K562 (cell line): ENCODE data around the gene NAT10. TPM values are rescaled to one million over a fixed set of nuclear protein-coding genes. Genes with fewer than 3 reads are reported as not detected.
A peak's percentile ranks its signal among the peaks of the same experiment; 100 is the strongest.

ENCODE experiments used
- ADNP ChIP-seq: fragments of 200-800 bp; sonication (Bioruptor generic); IDR thresholded peaks from 2 replicates; pipeline ENCODE4 v1.6.1; 2016; ENCODE audit warnings: missing genetic modification characterization, missing compliant biosample characterization
- BCL6 ChIP-seq: fragments of 250-450 bp; sonication (Bioruptor Pico); IDR thresholded peaks from 2 replicates; pipeline ENCODE4 v1.4.0; 2020
- COPS2 ChIP-seq: fragments of 450-650 bp; conservative IDR thresholded peaks from 2 replicates; pipeline ENCODE4 v1.6.1; 2016; ENCODE audit warnings: mild to moderate bottlenecking, moderate library complexity
- DDX20 ChIP-seq: fragments of 450-650 bp; IDR thresholded peaks from 2 replicates; pipeline ENCODE4 v1.6.1; 2016; ENCODE audit warnings: missing genetic modification characterization, low read depth, mild to moderate bottlenecking, missing compliant biosample characterization, moderate library complexity
- ELF1 ChIP-seq: fragments of 200-800 bp; sonication (Bioruptor generic); IDR thresholded peaks from 2 replicates; pipeline ENCODE4 v1.6.1; 2016; ENCODE audit warnings: missing genetic modification characterization, missing compliant biosample characterization
- ELF2 ChIP-seq: fragments of 250-450 bp; sonication (Bioruptor Pico); IDR thresholded peaks from 2 replicates; pipeline ENCODE4 v1.5.0; 2021; ENCODE audit warnings: mild to moderate bottlenecking
- ELF4 ChIP-seq: fragments of 450-650 bp; formaldehyde crosslinking; IDR thresholded peaks from 2 replicates; pipeline ENCODE4 v1.4.0; 2022; ENCODE audit warnings: missing genetic modification characterization
- HBP1 ChIP-seq: fragments of 450-650 bp; formaldehyde crosslinking; IDR thresholded peaks from 2 replicates; pipeline ENCODE4 v1.4.0; 2022; ENCODE audit warnings: missing genetic modification characterization
- MAFK ChIP-seq: IDR thresholded peaks from 2 replicates; pipeline ENCODE4 v1.6.1; 2011; ENCODE audit warnings: low read length, improper control_type of control experiment
- NR3C1 ChIP-seq: sonication (generic); formaldehyde crosslinking; IDR thresholded peaks from 2 replicates; pipeline ENCODE4 v1.8.1; 2022; ENCODE audit warnings: missing genetic modification reagents
- PCBP1 ChIP-seq: fragments of 200-400 bp; formaldehyde crosslinking; IDR thresholded peaks from 2 replicates; pipeline ENCODE4 v1.6.1; 2018; ENCODE audit warnings: mild to moderate bottlenecking, low read depth, low read length; ENCODE audit not compliant: poor library complexity, severe bottlenecking
- PRPF4 ChIP-seq: fragments of 200-400 bp; formaldehyde crosslinking; IDR thresholded peaks from one replicate; pipeline ENCODE4 v1.6.1; 2017; ENCODE audit warnings: low read length, low read depth, mild to moderate bottlenecking; ENCODE audit not compliant: insufficient read depth, poor library complexity, severe bottlenecking
- RNF2 ChIP-seq: sonication (generic); IDR thresholded peaks from 2 replicates; pipeline ENCODE4 v1.6.1; 2016
- TAF7 ChIP-seq: fragments of 450-650 bp; IDR thresholded peaks from 2 replicates; pipeline ENCODE4 v1.6.1; 2016; ENCODE audit warnings: missing genetic modification characterization, missing compliant biosample characterization
- ZBED1 ChIP-seq: IDR thresholded peaks from 2 replicates; pipeline ENCODE4 v1.6.1; 2014
- ZC3H11A ChIP-seq: IDR thresholded peaks from 2 replicates; pipeline ENCODE4 v1.6.1; 2012; ENCODE audit warnings: low read depth, low read length, improper control_type of control experiment
- ZFPM2 ChIP-seq: fragments of 250-450 bp; sonication (Bioruptor Pico); IDR thresholded peaks from 2 replicates; pipeline ENCODE4 v1.5.1; 2022; ENCODE audit warnings: mild to moderate bottlenecking
- ZNF140 ChIP-seq: fragments of 250-450 bp; sonication (Bioruptor Pico); IDR thresholded peaks from 2 replicates; pipeline ENCODE4 v1.8.0; 2021; ENCODE audit warnings: moderate library complexity, mild to moderate bottlenecking, inconsistent platforms
- ZNF224 ChIP-seq: sonication (generic); formaldehyde crosslinking; IDR thresholded peaks from 2 replicates; pipeline ENCODE4 v1.8.0; 2022; ENCODE audit warnings: mild to moderate bottlenecking, missing genetic modification reagents
- ZNF232 ChIP-seq: sonication (generic); formaldehyde crosslinking; IDR thresholded peaks from 2 replicates; pipeline ENCODE4 v1.8.0; 2022; ENCODE audit warnings: mild to moderate bottlenecking, missing genetic modification reagents
- ZNF444 ChIP-seq: fragments of 250-450 bp; sonication (Bioruptor Pico); IDR thresholded peaks from 2 replicates; pipeline ENCODE4 v1.4.0; 2020; ENCODE audit warnings: mild to moderate bottlenecking, moderate library complexity
- polyA plus RNA-seq, 8 experiments: library from polyadenylated mRNA; depleted of rRNA in 4 of 8; stranded (reverse) in 5 of 8; unstranded in 3 of 8; fragments of >200 nt; fragmentation: Nextera tagmentation in 2 of 8; fragmentation: Illumina TruSeq in 1 of 8; extraction: Ambion mirVana in 2 of 8; extraction: Trizol in 1 of 8; gene quantifications; 2 replicates each; pipeline versions ENCODE4 v1.2.1 to v1.2.3, GENCODE V29; 2011 to 2014; ENCODE audit warnings: inconsistent platforms in 1 of 8, missing spikeins in 1 of 8
- total RNA-seq, 7 experiments: library from RNA; depleted of rRNA in 6 of 7; stranded (reverse); fragments of >200 nt in 6 of 7; fragmentation: Illumina TruSeq in 2 of 7; extraction: Trizol in 2 of 7; gene quantifications; 2 replicates each; pipeline versions ENCODE4 v1.2.1 to v1.2.3, GENCODE V29; 2011 to 2021; ENCODE audit warnings: low replicate concordance in 1 of 7
- TF ChIP-seq, protein P1 (sequence below), 2 experiments: fragments of 450-650 bp in 1 of 2; sonication (generic) in 1 of 2; formaldehyde crosslinking; conservative IDR thresholded peaks; 2 replicates each; pipeline versions ENCODE4 v1.4.0 to v1.8.1; 2020 to 2022; ENCODE audit warnings: mild to moderate bottlenecking in 1 of 2, missing genetic modification reagents in 1 of 2
- TF ChIP-seq, protein P2 (sequence below): sonication (generic); formaldehyde crosslinking; IDR thresholded peaks from 2 replicates; pipeline ENCODE4 v1.8.0; 2022; ENCODE audit warnings: missing genetic modification reagents, mild to moderate bottlenecking, borderline replicate concordance
- TF ChIP-seq, protein P3 (sequence below): fragments of 250-450 bp; sonication (Bioruptor Pico); IDR thresholded peaks from 2 replicates; pipeline ENCODE4 v1.8.0; 2021; ENCODE audit warnings: borderline replicate concordance, mild to moderate bottlenecking, moderate library complexity; ENCODE audit not compliant: poor library complexity, severe bottlenecking
- TF ChIP-seq, protein P4 (sequence below): fragments of 450-650 bp; IDR thresholded peaks from 2 replicates; pipeline ENCODE4 v1.6.1; 2016; ENCODE audit warnings: low read depth, mild to moderate bottlenecking, moderate library complexity

Gene NAT10
- total and polyA plus RNA-seq, 9 of the 15 experiments (the other 6 are each of a cell fraction or from before 2014, with no cell fraction given): 55.4 to 125 (median 86.3) TPM

DNA sequence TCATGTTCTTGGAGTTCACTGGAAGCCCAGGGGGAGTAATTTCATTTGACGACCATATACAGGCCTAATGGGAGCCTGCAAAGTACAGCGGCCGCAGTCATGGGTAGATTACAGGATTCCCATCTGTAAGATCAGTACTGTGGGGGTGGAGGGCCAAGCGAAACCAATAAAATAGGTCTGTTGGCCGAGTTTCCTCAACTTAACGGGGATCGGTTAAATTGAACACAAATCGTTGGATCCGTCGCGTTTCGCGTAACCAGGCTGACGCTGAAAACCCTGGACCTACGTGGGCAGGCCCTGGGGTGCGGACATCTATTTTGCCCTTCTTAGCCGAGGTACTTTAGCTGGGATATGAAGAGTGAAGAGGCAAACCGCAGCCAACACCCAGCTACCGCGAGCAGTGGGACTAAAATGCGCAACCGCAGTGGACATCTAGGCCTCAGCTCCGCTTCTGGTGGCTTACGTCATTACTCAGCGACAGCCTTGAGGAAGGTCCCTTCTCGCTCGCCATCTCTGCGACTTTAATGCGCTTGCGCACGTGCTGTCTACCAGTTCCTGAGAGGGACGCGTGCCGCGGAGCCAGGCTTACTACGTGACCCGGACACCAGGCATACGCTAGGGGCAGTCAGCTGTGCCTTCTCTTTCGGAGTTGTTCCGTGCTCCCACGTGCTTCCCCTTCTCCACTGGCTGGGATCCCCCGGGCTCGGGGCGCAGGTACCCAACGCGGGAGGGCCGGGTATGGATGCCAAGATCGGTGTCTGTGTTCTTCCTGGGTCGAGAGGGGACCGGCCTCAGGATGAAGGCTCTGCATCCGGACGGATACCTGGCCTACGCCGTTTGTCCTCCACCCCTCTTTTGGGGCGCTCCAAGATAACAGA is at the start of gene NAT10 (continued):
- TF ChIP-seq HBP1 (CRISPR knock-in tag) (peak; percentile 73), ZFPM2 (peak; percentile 91; the same call in 1 of the 2 replicates), ZC3H11A (no peak), TAF7 (tag) (peak; percentile 84), DDX20 (tag) (no peak), COPS2 (no peak), ELF1 (tag) (peak; percentile 69), BCL6 (CRISPR knock-in tag) (no peak), ZNF444 (no peak; the same call in 1 of the 2 replicates), ELF2 (CRISPR knock-in tag) (peak; percentile 29; the same call in 1 of the 2 replicates), NR3C1 (CRISPR knock-in tag) (no peak), ZNF224 (CRISPR knock-in tag) (no peak), PCBP1 (no peak), ZBED1 (peak; percentile 89), ZNF232 (CRISPR knock-in tag) (peak; percentile 44; the same call in 1 of the 2 replicates), RNF2 (peak; percentile 74; the same call in 1 of the 2 replicates), ELF4 (CRISPR knock-in tag) (peak; percentile 68), ZNF140 (CRISPR knock-in tag) (no peak), PRPF4 (no peak), MAFK (no peak; the same call in 1 of the 2 replicates), ADNP (tag) (no peak)
- TF ChIP-seq, protein P1, sequence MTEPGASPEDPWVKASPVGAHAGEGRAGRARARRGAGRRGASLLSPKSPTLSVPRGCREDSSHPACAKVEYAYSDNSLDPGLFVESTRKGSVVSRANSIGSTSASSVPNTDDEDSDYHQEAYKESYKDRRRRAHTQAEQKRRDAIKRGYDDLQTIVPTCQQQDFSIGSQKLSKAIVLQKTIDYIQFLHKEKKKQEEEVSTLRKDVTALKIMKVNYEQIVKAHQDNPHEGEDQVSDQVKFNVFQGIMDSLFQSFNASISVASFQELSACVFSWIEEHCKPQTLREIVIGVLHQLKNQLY (CRISPR knock-in tag; conservative IDR thresholded peaks at IDR 0.05): peak; percentile 56 to 86; a peak in 1 of 4 replicates
- TF ChIP-seq, protein P2, sequence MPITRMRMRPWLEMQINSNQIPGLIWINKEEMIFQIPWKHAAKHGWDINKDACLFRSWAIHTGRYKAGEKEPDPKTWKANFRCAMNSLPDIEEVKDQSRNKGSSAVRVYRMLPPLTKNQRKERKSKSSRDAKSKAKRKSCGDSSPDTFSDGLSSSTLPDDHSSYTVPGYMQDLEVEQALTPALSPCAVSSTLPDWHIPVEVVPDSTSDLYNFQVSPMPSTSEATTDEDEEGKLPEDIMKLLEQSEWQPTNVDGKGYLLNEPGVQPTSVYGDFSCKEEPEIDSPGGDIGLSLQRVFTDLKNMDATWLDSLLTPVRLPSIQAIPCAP: no peak
- TF ChIP-seq, protein P3, sequence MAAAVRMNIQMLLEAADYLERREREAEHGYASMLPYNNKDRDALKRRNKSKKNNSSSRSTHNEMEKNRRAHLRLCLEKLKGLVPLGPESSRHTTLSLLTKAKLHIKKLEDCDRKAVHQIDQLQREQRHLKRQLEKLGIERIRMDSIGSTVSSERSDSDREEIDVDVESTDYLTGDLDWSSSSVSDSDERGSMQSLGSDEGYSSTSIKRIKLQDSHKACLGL (CRISPR knock-in tag): peak; percentile 96
- TF ChIP-seq, protein P4, sequence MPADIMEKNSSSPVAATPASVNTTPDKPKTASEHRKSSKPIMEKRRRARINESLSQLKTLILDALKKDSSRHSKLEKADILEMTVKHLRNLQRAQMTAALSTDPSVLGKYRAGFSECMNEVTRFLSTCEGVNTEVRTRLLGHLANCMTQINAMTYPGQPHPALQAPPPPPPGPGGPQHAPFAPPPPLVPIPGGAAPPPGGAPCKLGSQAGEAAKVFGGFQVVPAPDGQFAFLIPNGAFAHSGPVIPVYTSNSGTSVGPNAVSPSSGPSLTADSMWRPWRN: peak; percentile 91
